IPS-NIHi7 (cell line): ENCODE measurements around the gene MIDN.
"Not testable (repeated sequence)": the region's sequence is repeated elsewhere in the genome, so short reads cannot be mapped to it uniquely, and the experiment has no call there.

Source experiments
- DNase-seq: peaks from one replicate; pipeline ENCODE4 v3.0.0; 2012; ENCODE audit warnings: mixed read lengths; ENCODE audit errors: extremely low spot score

Gene MIDN

DNA sequence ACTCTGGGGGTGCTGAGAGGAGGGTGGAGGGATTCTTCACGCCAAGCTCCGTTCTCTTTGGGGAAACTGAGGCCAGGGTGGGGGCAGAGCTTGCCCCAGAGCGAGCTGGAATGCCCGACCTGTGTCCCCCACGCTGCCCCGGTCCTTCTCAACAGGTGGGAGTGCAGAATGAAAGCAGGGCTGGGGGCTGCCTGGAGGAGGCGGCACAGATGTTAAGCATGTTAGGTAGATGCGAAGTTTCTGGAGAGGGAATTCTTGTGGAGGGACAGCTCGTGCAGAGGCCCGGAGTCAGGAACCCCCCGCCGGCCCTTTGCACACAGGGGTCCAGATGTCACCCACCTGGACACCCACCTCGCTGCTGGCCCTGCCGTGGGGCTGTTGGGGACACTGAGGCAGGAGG is 46.3 kb downstream of the MIDN start:
- DNase-seq, result no peak

DNA sequence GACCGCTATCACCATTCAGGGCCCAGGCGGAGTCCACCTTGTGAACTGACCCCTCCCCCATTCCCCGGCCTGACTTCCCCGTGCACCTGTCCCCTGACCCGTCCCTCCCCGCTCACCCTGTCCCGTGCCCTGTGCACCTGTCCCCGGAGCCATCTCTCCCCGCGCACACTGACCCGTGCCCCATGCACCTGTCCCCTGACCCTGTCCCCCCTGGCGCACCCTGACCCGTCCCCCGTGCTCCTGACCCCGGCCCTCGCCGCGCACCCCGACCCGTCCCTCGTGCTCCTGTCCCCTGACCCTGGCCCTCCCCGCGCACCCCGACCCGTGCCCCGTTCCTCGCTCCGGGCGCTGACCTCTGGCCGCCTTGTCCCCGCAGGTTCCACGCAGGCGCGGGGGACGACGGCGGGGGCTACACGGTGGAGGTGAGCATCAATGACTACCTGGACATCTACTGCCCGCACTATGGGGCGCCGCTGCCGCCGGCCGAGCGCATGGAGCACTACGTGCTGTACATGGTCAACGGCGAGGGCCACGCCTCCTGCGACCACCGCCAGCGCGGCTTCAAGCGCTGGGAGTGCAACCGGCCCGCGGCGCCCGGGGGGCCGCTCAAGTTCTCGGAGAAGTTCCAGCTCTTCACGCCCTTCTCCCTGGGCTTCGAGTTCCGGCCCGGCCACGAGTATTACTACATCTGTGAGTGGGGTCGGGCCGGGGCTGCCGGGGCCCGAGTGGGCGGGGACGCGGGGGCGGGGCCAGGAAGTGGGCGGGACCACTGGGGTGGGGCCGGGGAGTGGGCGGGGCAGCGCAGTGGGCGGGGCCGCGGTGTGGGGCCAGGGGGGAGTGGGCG is 47.0 kb downstream of the MIDN start:
- peak; percentile 92 for DNase-seq

DNA sequence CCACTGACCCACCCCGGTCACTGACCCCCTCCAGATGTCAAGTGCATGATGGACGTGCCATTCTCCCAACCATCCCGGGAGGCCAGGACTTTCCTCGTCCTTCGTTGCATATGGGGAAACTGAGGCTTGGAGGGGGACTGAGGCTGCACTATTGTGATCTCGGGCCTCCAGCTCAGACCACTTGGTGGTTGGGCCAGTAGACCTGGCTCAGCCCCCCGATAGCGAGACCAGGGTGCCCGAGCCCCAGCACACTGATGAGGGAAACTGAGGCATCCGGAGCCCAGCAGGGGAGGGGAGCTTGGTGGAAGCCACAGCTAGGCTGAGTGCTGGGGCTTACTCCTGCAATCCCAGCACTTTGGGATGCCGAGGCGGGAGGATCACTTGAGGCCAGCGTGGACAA is 47.7 kb downstream of the MIDN start:
- DNase-seq, result no peak

DNA sequence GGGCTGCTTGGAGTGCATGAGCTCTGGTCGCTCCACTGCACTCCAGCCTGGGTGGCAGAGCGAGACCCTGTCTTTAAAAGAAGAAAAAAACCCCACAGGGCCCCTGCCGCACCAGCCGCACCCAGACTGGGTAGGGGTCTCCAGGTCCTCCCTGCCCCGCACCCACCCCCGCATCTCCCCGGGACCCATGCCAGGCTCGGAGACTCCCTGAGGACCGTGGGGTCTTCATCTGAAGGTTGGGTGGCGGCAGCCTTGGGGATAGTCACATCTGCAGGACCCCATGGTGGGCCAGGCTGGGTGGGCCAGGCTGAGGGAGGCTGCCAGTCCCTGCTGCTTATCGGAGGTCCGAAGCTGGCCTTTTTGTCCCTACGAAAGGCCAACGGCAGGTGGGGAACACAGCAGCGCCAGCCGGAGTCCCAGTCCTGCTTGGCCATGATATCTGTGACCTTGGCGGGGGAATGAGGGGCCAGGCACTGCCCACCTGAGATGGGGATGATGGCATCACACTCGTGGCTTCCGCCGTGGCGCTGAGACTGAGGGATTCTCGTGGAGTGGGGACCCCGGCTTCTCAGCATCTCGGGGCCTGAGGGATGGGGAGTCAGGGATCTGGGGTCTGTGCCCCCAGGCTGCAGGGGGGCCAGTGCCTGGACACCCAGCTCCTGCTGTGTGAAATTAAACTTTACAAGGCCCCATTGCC is 48.3 kb downstream of the MIDN start:
- no peak for DNase-seq

DNA sequence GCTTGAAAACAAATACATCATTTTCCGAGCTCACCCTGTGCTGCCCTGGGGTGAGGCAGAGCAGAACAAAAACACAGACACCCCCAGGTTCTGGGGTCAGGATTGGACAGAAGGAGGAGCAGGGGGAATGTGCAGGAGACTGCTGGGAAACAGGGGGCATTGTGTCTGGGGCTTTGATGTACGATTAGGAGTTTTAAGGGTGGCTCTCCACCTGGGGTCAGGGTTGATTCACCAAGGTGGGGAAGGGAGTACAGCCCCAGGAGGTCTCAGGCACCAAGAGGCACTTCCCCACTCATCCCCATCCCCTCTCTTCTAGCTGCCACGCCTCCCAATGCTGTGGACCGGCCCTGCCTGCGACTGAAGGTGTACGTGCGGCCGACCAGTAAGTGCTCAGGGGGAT is 49.9 kb downstream of the MIDN start:
- DNase-seq, result no peak

DNA sequence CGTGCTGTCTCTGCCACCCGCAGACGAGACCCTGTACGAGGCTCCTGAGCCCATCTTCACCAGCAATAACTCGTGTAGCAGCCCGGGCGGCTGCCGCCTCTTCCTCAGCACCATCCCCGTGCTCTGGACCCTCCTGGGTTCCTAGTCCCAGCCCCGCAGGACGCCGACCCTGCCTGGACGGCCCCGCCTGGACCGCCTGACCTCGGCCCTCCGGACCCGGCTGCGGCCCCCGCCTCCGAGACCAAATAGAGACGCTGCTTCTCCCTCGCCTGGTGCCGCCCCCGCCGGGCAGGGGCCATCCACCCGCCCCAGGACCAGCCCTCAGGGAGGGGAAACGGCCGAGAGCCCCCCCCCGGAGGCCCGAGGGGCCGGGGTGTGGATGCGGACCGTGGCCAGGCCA is 51.4 kb downstream of the MIDN start:
- DNase-seq, result no peak

DNA sequence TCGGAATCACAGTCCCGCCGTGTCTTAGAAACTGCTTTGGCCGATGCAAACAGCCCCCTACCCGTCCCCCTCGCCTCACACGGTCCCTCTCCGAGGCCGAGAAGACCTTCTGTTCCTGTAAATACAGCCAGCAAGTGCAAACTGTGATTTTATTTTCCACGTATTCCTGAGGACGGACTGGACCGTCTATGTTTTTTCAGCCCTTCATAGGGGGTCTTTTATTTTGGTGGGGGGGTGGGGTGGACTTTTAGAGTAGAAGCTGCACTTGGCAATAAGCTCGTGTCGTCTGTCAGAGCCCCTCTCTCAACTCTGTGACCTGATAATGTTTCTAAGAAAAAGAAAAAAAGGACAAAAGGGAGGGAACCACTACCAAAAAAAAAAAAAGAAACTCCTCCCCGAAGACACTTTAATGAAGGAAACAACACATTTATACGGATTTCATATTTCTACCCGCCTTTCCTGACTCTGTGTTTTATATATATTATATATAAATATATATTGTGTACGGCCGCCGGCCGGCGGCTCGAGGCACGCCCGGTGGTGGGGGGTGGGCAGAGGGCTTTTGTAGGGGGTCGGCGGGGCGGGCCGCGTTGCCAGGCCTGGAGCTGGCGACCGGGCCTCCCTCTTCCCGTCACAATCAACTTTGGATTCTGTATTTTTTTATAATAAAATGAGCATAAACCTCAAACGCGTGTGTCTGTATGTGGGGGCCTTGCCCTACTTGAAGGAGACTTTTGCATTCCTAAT is 52.5 kb downstream of the MIDN start:
- DNase-seq, result no peak

DNA sequence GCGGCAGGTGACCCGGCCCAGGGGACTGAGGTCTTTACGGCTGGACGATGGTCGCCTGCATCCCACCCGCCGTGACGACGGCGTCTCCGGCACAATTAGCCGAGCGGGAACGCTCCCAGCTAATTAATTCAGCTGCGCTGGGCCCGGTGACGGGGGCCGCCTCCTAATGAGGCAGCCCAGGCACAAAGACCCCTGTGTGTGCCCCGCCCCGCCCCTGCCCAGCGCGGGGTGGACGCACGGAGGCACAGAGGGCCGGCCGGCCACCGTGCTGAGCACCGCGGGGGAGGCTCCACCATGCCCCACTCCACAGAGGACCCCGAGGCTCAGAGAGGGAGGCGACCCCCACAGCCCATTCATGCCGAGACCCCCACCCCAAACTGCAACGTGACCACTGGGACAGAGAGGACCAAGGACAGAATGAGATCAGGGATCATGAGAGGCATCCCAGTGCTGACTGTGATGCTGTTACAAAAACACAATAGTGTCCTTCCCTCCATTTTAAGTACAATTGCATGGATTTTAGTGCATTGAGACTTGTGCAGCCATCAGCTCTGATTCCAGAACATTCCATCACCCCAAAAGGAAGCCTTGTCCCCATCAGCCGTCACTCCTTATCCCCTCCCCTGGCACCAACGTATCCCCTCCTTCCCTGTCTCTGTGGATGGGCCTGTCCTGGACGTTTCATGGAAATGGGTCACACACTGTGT is 54.3 kb downstream of the MIDN start:
- no peak for DNase-seq

DNA sequence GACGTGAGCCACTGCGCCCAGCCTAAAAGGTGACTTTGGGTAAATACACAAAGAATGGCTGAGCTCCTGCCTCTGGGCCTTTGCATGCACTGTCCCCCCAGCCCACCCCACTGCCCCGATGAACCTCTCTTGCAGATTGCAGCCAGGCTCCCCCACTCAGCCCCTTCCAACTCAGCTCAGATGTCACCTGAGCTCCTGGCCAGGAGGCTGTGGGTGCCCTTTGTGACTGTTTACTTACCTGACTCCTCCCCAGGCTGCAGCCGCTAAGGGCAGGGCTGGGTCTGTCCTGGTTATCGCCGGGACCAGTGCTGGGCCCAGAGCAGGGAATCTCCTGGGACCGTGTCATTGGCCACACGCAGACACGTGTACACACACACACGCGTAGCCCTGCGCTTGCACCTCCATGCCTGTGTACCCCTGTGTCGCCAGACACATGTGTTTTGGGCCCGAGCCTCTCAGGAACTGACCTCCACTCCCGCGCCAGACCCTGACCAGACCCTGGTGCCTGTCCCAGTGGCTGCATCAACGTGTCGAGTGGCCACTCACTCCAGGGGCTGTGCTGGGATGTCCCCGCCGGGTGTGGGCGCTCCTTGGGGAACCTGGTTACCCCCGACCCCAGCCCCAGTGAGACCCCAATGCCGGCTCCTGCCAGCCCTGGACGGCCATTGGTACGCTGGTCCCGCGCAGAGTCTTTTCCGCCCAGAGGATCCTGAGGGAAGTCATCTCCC is 56.0 kb downstream of the MIDN start:
- no peak for DNase-seq

DNA sequence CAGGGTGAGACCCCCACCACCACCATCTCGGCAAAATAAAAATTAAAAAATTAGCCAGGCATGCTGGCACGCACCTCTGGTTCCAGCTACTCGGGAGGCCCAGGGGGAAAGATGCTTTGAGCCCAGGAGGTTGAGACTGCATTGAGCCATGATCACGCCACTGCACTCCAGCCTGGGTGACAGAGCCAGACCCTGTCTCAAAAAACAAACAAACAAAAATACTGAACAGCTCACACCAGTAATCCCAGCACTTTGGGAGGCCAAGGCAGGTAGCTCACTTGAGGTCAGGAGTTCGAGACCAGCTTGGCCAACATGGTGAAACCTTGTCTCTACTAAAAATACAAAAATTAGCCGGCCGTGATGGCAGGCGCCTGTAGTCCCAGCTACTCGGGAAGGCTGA is 57.0 kb downstream of the MIDN start:
- not testable (repeated sequence) for DNase-seq

DNA sequence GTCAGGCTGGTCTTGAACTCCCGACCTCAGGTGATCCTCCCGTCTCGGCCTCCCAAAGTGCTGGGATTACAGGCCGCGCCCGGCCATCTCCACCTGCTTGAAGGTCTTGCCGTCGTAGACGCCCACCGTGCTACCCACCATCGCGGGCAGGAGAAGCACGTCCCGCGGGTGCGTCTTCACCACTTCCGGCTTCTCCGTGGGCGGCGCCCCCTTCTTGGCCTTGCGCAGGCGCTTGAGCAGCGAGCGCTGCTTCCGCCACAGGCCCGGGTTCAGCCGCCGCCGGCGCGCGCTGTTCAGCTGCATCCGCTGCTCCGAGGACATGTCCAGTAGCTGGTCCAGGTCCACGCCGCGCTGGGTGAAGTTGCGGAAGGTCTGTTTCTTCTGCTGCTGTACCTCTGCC is 58.9 kb downstream of the MIDN start:
- DNase-seq, result no peak

DNA sequence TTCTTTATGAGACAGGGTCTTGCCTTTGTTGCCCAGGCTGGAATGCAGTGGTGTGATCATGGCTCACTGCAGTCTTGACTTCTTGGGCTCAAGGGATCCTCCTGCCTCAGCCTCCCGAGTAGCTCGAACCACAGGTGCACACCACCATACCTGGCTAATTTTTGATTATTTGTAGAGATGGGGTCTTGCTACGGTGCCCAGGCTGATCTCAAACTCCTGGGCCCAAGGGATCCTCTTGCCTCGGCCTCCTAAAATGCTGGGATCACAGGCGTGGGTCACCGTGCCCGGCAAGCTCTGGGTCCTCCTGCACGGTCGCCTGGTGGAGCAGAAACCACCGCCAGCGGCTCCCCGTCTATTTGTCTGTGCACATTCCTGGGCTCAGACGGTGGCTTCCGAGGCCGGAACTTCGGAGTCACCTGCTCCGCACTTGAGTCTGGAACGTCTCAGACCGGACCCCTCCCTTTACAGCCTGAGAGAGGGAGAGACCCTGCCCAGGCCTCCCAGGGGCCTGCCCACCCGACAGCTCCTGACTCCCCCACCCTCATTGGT is 59.4 kb downstream of the MIDN start:
- no peak for DNase-seq

DNA sequence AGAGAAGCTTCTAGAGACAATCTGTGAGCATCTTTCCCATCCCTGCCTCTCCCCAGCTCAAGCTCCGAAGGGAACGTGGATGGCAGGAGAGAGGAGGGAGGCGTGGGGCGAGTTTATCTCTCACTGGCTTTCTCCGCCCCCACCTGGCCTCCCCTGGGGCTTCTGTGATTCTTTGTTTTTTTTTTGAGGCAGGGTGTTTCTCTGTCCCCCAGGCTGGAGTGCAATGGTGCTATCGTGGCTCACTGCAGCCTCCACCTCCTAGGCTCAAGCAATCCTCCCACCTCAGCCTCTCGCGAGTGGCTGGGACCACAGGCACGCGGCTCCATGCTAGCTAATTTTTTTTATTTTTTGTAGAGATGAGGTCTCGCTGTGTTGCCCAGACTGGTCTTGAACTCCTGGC is 60.3 kb downstream of the MIDN start:
- no peak for DNase-seq
